ENCODE measurements around the gene DNAJB2.

Gene DNAJB2

GRCh38 chr2:219279151-219279915 is at the start of gene DNAJB2:
Gene DNAJB2 (plus strand): TSS chr2:219279366. CDS start chr2:219279834, 468 bp downstream.
- DNase-seq, result peak; percentile 99
- in situ Hi-C loops (cut with MboI; ENCODE audit: low pct_unique_long_range_greater_than_20kb, low sequenced_read_pairs), result no loop called here

GRCh38 chr2:219230059-219230540 is 49.1 kb upstream of the DNAJB2 start:
- peak; percentile 59 for DNase-seq
- in situ Hi-C loops (cut with MboI; ENCODE audit: low pct_unique_long_range_greater_than_20kb, low sequenced_read_pairs), result no loop called here

GRCh38 chr2:219234331-219234730 is 44.8 kb upstream of the DNAJB2 start:
- no peak for DNase-seq
- in situ Hi-C loops (cut with MboI; ENCODE audit: low pct_unique_long_range_greater_than_20kb, low sequenced_read_pairs), result no loop called here

GRCh38 chr2:219243291-219243761 is 35.8 kb upstream of the DNAJB2 start:
- no peak for DNase-seq
- in situ Hi-C loops (cut with MboI; ENCODE audit: low pct_unique_long_range_greater_than_20kb, low sequenced_read_pairs), result no loop called here

- in situ Hi-C loops (cut with MboI; ENCODE audit: low pct_unique_long_range_greater_than_20kb, low sequenced_read_pairs), result no loop called here
- no peak for DNase-seq
These were observed 34.4 kb upstream of the DNAJB2 start for GRCh38 chr2:219244789-219245147.

- peak; percentile 89 for DNase-seq
- in situ Hi-C loops (cut with MboI; ENCODE audit: low pct_unique_long_range_greater_than_20kb, low sequenced_read_pairs), result no loop called here
These were observed 33.8 kb upstream of the DNAJB2 start, which contains the start of the genes GLB1L and STK16 for GRCh38 chr2:219245148-219245898. Gene GLB1L (minus strand): TSS chr2:219245444. CDS start chr2:219243573, 1,871 bp downstream. Gene STK16 (plus strand): TSS chr2:219245479. CDS start chr2:219246000, 521 bp downstream.

- in situ Hi-C loops (cut with MboI; ENCODE audit: low pct_unique_long_range_greater_than_20kb, low sequenced_read_pairs), result no loop called here
- no peak for DNase-seq
These were observed 33.3 kb upstream of the DNAJB2 start for GRCh38 chr2:219245899-219246230.

GRCh38 chr2:219246559-219246958 is 32.6 kb upstream of the DNAJB2 start:
- DNase-seq, result no peak
- in situ Hi-C loops (cut with MboI; ENCODE audit: low pct_unique_long_range_greater_than_20kb, low sequenced_read_pairs), result no loop called here

- in situ Hi-C loops (cut with MboI; ENCODE audit: low pct_unique_long_range_greater_than_20kb, low sequenced_read_pairs), result no loop called here
- DNase-seq, result peak; percentile 19
These were observed 31.2 kb upstream of the DNAJB2 start for GRCh38 chr2:219247678-219248642.

GRCh38 chr2:219248845-219249202 is 30.3 kb upstream of the DNAJB2 start:
- no peak for DNase-seq
- in situ Hi-C loops (cut with MboI; ENCODE audit: low pct_unique_long_range_greater_than_20kb, low sequenced_read_pairs), result no loop called here

- in situ Hi-C loops (cut with MboI; ENCODE audit: low pct_unique_long_range_greater_than_20kb, low sequenced_read_pairs), result no loop called here
- peak; percentile 74 for DNase-seq
These were observed 29.8 kb upstream of the DNAJB2 start for GRCh38 chr2:219249203-219249980.

- in situ Hi-C loops (cut with MboI; ENCODE audit: low pct_unique_long_range_greater_than_20kb, low sequenced_read_pairs), result no loop called here
- no peak for DNase-seq
These were observed 29.0 kb upstream of the DNAJB2 start for GRCh38 chr2:219250049-219250781.

- no peak for DNase-seq
- in situ Hi-C loops (cut with MboI; ENCODE audit: low pct_unique_long_range_greater_than_20kb, low sequenced_read_pairs), result no loop called here
These were observed 27.5 kb upstream of the DNAJB2 start for GRCh38 chr2:219251656-219252055.

GRCh38 chr2:219252084-219252483 is 27.1 kb upstream of the DNAJB2 start:
- DNase-seq, result no peak
- in situ Hi-C loops (cut with MboI; ENCODE audit: low pct_unique_long_range_greater_than_20kb, low sequenced_read_pairs), result no loop called here

- in situ Hi-C loops (cut with MboI; ENCODE audit: low pct_unique_long_range_greater_than_20kb, low sequenced_read_pairs), result no loop called here
- DNase-seq, result no peak
These were observed 26.6 kb upstream of the DNAJB2 start for GRCh38 chr2:219252570-219252899.

- peak; percentile 72 for DNase-seq
- in situ Hi-C loops (cut with MboI; ENCODE audit: low pct_unique_long_range_greater_than_20kb, low sequenced_read_pairs), result no loop called here
These were observed 26.0 kb upstream of the DNAJB2 start, which contains the start of gene TUBA4B for GRCh38 chr2:219252900-219253752. Gene TUBA4B (plus strand): TSS chr2:219253243. CDS start chr2:219253408, 165 bp downstream.

Measured in KBM-7 (cell line).